ENCODE results near the gene AK9.
"Not testable (repeated sequence)": the region's sequence is repeated elsewhere in the genome, so short reads cannot be mapped to it uniquely, and the experiment has no call there.

AK9 gene

GRCh38 chr6:109690737-109691621 lies at the start of gene AK9, which contains the start of gene FIG4:
AK9 (minus strand) TSS chr6:109691202; CDS start chr6:109675745, 15,457 bp downstream.
FIG4 (plus strand) TSS chr6:109691296; CDS start chr6:109691436, 140 bp downstream.
- peak; percentile 81 to 90 (median 82) for DNase-seq (ENCODE audit: low read depth in 3 of 3)

- DNase-seq (ENCODE audit: low read depth in 3 of 3): no peak
These were observed 49.8 kb upstream of the AK9 start for GRCh38 chr6:109740787-109741186.

GRCh38 chr6:109739686-109740085 lies 48.7 kb upstream of the AK9 start:
- no peak for DNase-seq (ENCODE audit: low read depth in 3 of 3)

DNA sequence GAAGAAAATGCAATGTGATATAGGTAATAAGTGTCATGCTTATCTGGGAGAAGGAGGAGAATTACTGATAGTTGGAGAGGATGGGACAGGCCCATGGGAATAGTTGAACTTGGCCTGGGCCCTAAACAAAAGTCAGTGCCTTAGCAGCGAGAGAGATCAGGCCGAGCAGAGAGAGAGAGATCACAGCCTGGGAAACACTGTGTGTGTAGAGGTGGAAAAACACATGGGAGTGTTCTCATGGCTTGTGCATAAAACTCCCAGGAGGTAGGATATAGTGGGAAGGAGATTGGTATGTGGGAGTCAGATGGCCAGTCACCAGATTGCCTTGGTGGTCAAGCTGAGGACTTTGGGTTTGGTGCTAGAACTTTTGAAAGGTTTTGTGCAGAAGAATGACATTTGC lies 47.7 kb upstream of the AK9 start:
- no peak for DNase-seq (ENCODE audit: low read depth in 3 of 3)

GRCh38 chr6:109738255-109738654 lies 47.3 kb upstream of the AK9 start:
- DNase-seq (ENCODE audit: low read depth in 3 of 3): no peak

DNA sequence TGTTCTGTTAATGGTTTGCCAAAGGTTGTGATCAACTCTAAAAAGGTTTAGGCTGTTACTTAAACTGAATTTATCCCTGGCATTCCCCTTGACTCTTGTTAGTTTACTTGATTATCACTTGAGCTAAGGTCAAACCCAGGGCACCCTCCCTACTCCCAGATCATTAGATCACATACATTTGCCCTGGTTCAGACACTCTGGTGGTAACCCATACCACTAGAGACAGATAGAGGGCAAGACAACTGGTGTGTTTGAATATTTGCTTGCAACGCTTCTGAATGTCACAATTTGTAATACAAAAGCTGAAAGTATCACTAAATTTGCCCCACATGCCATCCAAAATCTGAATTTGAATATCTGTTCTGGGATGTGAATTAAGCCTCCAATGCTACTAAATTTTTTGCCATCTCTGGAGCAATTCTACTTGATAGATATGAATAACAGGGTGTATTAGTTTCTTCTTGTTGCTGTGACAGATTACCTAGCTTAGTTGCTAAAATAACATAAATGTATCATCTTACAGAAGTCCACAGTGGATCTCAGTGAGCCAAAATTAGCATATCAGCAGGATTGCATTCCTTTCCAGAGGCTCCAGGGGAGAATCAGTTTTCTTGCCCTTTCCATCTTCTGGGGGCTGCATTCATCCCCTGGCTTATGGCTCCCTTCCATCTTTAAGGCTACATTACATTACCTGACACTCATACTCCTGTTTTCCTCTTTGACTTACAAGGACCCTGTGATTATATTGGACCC lies 45.4 kb upstream of the AK9 start:
- no peak for DNase-seq (ENCODE audit: low read depth in 3 of 3)

DNA sequence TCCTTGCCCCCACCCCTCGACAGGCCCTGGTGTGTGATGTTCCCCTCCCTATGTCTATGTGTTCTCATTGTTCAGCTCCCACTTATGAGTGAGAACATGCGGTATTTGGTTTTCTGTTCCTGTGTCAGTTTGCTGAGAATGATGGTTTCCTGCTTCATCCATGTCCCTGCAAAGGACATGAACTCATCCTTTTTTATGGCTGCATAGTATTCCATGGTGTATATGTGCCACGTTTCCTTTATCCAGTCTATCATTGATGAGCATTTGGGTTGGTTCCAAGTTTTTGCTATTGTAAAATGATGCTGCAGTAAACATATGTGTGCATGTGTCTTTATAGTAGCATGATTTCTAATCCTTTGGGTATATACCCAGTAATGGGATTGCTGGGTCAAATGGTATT lies 34.2 kb upstream of the AK9 start:
- DNase-seq (ENCODE audit: low read depth in 3 of 3): not testable (repeated sequence)

DNA sequence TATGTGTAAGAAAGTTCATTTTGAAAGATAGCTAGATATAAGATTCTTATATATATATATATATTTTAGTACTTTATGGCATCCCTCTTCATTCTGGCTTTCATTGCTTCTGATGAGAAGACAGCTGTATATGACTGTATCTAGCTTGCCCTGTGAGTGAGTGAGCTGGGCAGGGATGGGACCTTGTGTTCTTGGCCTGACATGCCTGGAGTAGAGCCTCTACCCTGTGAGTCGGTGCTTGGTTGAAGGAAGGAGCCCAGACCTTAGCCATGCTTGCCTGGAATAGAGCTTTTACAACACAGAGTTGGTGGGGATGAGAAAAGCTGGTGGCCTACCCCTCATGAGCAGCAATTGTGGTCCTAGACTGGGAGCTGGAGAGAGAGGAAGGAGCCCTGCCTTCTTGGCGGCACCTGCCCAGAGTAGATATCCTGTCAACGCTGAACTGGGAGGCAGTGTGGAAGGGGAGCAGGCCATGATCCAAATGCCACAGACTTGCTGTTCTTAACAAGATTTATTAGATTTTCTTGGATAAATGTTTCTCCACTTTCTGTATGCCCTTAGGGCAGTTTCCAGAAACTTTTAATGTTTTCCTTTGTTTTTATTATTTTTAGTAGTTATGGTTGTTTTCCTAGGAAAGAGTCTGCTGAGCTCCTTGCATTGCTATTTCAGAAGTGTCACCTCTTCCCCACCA lies 31.7 kb upstream of the AK9 start:
- no peak for DNase-seq (ENCODE audit: low read depth in 3 of 3)

DNA sequence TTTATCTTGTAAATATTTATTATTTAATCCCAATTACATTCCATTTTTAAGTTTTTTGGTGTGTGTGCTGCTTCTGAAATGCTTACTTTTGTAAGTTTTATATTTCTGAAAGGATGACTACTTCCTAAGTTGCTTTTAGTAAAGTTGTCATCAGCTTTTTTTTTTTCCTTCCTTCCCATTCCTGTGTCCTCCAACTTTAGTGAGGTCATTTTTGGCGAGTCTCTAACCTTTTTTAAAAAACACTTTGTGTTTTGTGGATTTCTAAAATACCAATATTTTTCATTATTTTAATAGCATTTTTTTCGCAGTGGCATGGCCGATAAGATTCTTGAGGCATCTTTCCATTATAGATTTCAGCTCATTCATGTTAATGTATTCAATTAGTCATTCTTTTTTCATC lies 31.0 kb upstream of the AK9 start:
- DNase-seq (ENCODE audit: low read depth in 3 of 3): no peak

DNA sequence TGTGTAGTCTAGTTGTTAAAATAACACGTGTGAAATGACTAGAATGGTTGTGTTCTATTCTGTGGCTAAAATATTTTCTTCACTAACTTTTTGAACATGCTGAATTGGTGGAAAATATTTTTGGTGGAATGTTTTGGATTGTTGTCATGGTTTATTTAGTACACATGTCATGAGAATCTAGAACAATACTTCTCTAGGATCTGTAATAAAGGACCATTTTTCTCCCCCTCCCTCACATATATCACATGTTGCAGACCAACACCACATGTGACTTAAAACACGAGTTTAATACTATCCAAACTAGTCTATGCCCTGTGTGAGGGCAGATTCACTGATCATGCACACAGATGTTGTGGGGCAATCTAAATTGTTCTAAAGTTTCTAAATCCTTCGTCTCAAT lies 29.3 kb upstream of the AK9 start:
- no peak for DNase-seq (ENCODE audit: low read depth in 3 of 3)

GRCh38 chr6:109718991-109719390 lies 28.0 kb upstream of the AK9 start:
- DNase-seq (ENCODE audit: low read depth in 3 of 3): no peak

- DNase-seq (ENCODE audit: low read depth in 3 of 3): no peak
These were observed 27.0 kb upstream of the AK9 start for GRCh38 chr6:109717971-109718370.

- no peak for DNase-seq (ENCODE audit: low read depth in 3 of 3)
These were observed 24.6 kb upstream of the AK9 start for GRCh38 chr6:109715616-109716015.

DNA sequence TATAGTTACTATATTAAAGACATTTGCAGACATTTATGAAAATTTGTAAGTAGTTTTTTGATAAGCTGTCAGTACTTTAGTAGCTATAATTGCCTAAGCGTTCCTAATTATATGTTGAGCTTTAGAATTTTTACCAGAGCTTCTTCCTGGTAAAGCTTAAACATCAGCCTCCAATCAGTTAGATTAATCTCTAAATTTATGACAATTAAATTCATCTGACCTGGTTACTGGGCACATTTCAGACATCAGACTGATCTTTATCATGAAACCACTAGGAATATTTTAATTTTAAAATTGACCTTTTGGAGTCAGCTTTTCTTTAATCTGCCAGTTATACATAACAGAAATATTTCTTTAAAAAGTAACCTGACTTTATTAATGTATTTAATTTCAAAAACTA lies 23.6 kb upstream of the AK9 start:
- DNase-seq (ENCODE audit: low read depth in 3 of 3): no peak

- no peak for DNase-seq (ENCODE audit: low read depth in 3 of 3)
These were observed 23.2 kb upstream of the AK9 start for GRCh38 chr6:109714166-109714565.

DNA sequence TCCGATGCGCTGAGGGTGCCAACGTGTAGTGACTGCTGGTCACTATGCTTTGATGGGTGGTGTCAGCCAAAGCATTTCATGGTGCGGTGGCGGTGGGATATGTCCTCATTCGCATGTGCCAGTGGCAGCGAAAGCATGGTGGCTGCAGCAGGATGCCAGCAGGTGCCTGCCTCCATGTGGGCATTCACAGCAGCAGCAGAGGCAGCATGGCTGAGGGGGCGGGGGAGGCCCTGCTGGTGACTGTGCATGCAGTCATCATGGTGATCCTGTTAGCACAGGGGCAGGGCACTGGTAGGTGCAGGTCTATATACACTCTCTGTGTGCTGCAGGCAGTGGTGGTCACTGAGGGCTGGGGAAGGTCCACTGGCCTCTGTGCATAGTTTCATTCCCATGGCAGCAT lies 22.1 kb upstream of the AK9 start:
- no peak for DNase-seq (ENCODE audit: low read depth in 3 of 3)

- not testable (repeated sequence) for DNase-seq (ENCODE audit: low read depth in 3 of 3)
These were observed 17.1 kb upstream of the AK9 start for GRCh38 chr6:109708099-109708498.

DNA sequence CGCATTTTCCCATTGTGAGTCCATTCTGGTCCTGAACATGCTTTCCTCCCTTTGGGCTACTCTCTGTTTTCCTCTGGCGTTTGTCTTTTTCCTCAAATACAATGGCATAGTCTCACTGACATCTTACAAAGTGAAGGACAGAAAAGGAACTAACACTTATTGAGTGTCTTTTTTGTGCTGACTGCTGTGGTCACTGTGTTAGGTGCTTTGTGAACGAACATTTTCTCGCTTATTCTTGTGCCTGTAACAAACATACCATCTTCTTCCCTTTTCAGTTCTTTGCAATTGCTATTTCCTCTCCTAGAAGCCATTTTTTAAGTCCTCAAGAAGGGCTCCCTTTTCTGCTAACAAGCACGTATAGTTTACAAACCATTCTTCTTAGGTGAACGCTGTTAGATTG lies 15.5 kb upstream of the AK9 start:
- DNase-seq (ENCODE audit: low read depth in 3 of 3): no peak

- peak; percentile 43 to 62 (median 59) for DNase-seq (ENCODE audit: low read depth in 3 of 3)
These were observed 14.3 kb upstream of the AK9 start for GRCh38 chr6:109705258-109705657.

GRCh38 chr6:109702791-109703190 lies 11.8 kb upstream of the AK9 start:
- no peak for DNase-seq (ENCODE audit: low read depth in 3 of 3)

DNA sequence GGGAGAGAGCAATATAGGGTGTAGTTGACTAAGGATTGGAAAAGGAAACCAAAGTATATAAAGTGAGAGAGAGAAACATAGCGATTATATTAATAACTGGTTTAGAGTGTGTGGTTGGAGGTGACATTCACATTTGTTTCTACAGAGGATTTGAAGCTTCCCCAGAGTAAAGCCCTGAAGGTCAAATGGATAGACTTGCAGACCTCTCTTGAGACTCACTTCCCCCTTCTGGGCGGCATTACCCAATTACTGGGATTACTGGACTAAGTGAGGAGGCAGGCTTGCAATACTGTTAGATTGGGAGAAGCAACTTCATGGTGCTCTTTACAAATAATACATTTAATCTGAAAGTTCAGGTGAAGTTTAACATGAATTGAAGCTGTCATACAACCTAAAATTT lies 10.8 kb upstream of the AK9 start:
- DNase-seq (ENCODE audit: low read depth in 3 of 3): no peak

DNA sequence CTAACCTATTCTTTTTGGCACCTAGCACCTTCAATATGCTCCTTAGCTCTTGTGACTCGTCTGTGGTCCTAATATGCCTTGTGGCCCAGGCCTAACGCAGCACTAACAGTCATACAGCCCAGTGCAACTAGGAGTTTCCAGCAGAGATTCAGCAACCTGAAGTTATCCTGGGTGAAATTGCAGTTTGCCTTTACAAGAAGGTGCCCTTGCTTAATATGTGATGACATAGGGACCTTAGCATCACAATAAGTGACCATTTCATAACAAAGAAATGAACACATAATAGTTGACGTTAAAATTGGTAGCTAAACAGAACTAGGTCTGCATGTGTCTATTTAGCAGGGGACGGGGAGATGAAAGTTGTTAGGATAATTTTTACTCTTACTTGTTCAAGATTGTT lies 10.2 kb upstream of the AK9 start:
- no peak for DNase-seq (ENCODE audit: low read depth in 3 of 3)
